HPDE6-E6E7 (cell line): ENCODE results near the gene SYNGR2.
"Not testable (repeated sequence)": the region's sequence is repeated elsewhere in the genome, so short reads cannot be mapped to it uniquely, and the experiment has no call there.

Source experiments
- DNase-seq: peaks from one replicate; pipeline ENCODE4 v3.0.0; 2011; ENCODE audit warnings: missing footprints; ENCODE audit errors: extremely low spot score

The SYNGR2 gene

DNA sequence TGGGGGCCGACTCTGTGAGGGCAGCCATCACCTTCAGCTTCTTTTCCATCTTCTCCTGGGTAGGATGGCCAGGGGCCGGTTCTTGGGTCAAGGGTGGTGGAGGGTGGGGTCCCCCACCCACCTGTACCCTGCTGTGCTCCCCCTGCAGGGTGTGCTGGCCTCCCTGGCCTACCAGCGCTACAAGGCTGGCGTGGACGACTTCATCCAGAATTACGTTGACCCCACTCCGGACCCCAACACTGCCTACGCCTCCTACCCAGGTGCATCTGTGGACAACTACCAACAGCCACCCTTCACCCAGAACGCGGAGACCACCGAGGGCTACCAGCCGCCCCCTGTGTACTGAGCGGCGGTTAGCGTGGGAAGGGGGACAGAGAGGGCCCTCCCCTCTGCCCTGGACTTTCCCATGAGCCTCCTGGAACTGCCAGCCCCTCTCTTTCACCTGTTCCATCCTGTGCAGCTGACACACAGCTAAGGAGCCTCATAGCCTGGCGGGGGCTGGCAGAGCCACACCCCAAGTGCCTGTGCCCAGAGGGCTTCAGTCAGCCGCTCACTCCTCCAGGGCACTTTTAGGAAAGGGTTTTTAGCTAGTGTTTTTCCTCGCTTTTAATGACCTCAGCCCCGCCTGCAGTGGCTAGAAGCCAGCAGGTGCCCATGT is 3.3 kb downstream of the SYNGR2 start:
- not testable (repeated sequence) for DNase-seq

DNA sequence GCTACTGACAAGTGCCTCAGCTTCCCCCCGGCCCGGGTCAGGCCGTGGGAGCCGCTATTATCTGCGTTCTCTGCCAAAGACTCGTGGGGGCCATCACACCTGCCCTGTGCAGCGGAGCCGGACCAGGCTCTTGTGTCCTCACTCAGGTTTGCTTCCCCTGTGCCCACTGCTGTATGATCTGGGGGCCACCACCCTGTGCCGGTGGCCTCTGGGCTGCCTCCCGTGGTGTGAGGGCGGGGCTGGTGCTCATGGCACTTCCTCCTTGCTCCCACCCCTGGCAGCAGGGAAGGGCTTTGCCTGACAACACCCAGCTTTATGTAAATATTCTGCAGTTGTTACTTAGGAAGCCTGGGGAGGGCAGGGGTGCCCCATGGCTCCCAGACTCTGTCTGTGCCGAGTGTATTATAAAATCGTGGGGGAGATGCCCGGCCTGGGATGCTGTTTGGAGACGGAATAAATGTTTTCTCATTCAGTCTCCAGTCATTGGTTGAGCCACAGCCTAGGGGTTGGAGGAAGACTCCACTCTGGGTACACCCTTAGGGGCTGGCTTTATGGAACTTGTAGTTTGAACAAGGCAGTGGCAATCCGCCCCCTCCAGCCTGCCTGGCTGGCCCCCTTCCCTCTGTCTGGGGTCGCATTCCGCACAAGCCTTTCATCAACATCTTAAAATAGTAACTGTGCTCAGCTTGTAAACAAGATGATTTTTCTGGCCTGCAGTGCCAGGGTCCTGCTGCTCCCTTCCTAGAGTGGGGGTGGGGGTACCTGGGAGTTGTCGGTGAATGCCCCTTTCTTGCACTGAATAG is 4.1 kb downstream of the SYNGR2 start:
- DNase-seq: no peak

DNA sequence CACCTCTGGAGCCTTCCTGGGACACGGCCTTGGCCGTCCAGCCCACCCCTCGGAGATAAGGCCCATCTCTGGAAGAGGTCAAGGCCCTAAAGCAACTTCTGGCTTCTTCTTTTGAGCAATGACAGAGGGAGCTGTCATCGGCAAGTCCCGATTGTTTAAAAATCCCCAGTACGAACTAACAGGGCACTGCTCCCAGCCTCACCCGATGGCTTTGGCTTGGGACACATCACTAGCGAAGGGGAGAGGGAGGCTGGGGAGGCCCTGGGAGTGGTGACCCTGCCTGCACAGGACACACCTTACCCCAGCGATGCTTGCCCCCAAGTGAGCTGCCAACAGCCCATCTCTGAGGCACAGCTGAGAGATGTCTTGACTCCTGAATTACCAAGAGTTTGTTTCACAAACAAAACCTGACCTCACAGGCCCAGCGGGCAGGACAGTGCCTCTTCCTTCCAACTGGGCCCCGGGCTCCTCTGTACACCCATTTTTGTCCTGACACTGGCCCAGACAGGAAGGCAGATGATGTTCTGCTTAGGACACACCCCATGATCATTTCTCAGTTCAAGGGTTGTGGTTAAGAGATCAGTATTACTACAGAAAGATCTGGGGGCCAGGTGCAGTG is 4.8 kb downstream of the SYNGR2 start:
- no peak for DNase-seq

DNA sequence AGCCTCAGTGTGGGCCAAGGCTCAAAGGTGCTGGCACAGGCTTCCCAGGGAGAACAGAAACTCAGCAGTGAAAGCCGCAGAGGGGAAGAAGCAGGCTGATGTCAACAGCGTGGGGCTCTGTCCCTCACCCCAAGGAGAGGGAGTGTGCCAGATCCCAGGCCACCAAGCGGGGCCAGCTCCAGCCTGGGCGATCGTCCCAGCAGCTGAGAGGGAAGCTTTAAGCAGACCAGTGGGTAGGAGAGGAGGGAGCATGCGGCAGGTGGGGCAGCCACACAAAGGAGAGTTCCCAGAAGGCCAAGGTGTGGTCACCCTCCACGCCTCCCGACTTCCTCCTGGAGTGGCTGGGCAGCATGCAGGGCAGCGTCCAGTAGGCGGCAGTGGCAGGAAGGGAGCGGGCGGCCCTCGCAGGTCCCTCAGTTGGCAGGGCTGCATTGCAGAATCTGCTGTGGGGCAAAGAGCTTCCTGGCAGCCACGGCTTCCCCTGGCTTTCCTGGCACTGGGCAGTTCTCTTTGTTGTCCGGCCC is 6.0 kb downstream of the SYNGR2 start:
- DNase-seq: no peak

DNA sequence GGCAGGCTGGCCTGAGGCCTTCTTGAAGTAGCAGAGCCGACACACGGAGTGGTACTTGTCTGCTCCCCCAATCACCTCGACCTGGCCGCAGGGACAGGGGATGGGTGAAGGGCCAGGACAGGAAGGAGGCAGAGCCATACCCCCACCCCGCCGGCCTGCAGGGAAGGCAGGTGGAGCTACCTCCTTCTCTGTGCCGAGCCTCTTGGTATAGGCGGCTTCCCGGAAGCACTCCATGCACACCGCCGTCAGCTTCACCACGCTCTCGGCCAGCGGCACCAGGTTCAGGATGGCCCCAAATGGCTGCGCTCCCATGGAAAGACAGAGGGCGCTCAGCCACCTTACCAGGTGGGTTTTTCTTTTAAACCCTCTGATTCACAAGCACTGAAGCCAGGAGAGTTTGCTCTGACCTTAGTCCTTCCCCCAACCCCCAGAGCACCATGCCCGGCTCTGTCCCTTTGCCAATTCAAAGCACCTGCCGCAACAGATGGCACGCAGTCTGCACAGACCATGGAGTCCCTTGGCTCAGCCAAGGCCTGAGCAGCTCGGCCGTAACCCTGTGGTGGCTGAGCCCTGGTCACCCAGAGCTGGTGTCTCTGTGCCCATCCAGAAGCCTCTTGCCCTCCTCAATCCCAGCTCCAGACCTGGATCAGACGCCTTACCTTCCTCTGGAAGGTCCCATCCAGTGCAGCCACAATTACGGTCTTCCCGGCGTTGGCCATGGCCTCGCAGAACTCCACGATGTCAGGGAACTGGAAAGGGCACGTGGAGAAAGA is 6.7 kb downstream of the SYNGR2 start:
- no peak for DNase-seq

DNA sequence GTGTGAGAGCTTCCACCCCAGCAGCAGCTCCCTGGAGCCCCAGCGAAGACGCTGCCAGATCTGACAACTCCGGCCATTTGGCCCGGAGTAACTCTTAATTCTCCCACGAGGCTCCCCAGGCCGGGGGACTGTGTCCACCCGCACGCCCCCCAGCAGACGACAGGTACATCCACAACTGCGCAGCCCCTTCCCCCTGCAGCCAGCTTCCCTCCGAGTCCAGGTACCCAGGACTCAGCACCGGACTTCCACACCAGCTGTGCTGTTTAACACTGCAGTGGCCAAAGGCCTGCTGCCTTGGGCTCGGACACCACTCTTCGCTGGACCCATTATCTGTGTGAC is 7.2 kb downstream of the SYNGR2 start:
- DNase-seq: no peak

DNA sequence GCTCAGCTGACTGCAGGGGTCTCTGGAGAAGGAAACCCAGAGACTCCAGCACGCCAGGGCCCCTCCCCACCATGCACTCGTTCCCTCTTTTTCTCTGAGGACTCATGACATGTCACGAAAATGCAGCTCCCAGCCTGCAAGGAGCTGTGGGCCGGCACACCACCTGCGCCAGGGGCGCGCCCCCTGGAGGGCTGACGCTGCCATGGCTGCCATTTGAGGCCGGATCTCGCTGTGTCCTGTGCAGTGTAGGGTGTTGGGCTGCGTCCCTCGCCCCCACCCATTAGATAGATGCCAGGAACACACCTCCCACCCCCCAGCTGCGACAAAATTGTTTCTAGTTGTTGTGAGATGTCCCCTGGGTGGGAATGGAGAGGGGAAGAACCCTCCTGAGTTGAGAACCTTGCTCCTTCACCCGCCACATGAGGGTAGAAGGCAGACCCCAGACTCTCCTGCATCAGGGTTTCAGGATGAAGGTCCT is 8.2 kb downstream of the SYNGR2 start:
- DNase-seq: no peak

DNA sequence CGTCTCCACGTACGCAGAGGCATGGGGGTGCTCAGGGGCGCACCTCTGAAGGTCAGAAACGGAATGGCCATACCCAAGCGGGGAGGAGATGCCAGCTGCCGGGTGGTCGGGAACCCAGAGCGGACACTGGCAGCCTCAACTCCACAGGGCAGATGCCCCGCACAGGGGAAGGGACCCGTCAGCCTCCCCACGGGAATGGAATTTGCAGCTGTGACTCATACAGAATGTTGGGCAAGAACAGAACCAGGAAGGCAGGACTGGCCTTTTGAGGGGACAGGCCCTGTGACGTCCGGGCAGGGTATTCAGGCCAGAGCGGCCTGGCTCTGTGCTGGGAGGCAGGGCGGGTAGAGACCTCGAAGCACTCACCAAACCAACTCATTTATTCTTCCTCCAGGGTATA is 11.0 kb downstream of the SYNGR2 start:
- no peak for DNase-seq

DNA sequence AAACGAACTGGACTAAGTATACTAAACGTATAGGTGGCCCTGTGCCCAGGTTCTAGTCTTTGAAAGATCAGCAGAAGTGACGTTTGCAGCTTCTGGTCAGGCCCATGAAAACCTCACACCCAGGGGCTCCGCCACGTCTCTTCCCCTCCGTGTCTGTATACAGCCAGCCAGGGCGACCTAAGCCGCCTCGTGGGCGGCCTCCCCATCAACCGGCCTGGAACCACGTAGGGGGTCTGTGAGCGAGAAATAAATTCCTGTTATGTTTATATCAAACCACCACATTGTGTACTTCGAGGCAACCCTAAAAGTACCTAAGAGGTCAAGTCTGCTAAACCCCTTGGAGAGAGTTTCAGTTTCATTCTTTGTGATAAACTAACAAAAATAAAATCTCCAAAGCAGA is 11.7 kb downstream of the SYNGR2 start:
- no peak for DNase-seq

DNA sequence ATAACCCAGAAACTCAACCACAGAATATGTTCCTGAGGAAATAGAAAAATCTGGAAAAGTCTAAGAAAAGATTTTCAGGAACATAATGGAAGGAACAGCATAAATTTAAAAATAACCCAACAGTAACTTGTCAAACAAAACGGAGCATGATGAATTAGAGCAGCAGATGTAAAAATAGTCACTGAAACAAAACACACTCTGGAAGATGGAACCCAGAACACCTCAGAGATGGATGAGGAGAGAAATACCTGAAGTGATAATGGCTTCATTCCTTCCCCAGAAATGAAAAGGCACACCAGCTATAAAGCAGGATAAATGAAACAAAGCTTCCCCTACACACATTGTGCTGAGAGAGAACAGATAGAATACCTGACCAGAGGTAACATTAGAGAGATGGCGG is 12.1 kb downstream of the SYNGR2 start:
- no peak for DNase-seq

DNA sequence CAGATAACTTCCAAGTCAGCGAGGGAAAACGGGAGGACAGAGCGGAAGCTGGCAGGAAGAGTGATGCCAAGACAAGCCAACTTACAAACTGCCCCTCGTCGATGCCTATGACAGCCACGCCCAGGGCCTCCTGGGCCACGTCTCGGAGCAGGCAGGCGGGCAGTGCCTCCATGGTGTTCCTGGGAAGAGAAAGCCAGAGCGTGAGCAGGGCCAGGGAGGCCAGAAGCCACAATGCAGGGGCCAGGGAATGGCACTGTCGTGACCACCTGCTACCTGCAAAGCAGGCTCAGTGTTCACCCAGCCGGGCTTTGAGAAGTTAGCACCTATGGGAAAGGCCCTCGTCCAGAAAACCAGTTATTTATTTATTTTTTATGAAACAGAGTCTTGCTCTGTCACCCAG is 14.1 kb downstream of the SYNGR2 start:
- no peak for DNase-seq

DNA sequence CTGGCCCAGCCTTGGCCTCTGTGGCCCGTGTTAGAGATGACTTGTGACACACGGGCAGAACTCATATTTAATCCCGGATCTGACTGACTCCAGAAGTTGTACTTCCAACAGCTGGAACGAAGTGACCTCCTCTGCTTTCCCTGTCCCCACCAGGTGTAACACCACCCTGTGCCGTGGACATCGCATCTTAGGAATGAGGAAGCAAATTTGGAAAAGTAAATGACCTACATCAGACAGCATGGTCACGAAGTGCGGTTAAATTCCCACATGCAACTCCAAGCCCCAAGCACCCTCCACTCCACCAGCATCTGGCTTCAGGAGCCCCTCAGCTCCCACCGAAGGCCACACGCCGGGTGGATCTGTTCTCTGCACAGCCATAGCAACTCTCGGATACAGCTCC is 15.5 kb downstream of the SYNGR2 start:
- DNase-seq: no peak

DNA sequence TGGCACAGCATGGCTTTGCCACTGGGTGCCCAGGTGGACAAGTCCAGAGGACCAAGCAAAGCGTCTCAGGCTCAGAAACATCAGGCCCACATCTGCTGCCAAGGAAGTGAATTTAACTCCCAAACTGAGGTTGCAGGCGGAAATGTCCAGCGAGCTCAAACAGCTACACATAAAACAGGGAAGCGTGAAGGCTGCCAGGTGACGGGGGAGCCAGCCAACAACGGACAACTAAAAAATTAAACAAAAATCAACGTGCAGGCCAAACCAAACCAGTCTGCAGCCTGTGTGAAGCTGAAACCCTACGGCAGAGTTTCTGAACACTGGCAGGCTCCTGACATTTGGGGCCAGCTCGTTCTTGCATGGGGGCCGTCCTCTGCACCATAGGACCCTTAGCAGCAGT is 16.0 kb downstream of the SYNGR2 start:
- DNase-seq: no peak

DNA sequence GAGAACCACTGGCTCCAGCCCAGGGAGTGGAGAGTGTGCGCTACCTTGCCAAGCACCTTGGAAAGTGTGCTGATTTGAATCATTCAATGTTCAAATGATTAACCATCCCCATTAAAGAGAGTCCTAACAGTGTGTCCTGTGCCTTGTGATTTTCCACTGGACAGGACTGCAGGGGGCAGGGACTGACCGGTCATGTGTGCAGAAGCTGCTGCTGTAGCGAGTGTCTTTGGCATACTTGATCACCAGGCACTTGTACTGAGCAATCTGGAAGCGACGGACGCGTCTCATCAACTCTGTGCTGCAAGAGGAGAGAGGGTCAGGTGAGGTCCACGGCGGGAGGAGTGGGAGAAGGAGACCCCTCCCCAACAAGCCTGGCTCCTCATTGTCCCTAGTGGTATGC is 16.5 kb downstream of the SYNGR2 start:
- no peak for DNase-seq

DNA sequence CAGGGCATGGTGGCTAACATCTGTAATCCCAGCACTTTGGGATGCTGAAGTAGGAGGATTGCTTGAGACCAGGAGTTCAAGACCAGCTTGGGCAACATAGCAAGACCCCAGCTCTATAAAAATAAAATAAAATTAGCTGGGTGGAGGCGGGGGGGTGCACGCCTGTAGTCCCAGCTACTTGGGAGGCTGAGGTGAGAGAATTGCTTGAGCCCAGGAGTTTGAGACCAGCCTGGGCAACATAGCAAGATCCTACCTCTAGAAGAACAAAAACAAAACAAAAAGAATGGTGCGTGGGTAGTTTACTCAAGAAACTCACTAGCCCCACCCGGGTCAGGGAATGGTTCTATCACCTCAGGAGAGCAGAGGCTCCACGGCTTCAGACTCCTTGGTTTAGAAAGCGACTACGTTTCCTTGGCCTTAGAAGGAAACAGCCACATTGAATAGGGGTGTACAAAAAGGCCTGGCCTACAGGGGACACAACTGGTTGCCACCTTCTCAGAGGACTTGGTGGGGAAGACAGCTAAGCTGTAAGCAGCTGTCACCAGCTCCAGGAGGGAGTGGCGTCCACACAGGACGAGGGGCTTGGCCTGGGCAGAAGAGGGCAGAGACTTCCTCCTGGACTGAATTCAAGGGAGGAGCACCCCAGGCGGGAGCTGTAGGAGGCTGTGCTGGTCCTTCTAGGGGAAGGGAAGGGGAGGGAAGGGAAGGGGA is 17.8 kb downstream of the SYNGR2 start:
- no peak for DNase-seq

DNA sequence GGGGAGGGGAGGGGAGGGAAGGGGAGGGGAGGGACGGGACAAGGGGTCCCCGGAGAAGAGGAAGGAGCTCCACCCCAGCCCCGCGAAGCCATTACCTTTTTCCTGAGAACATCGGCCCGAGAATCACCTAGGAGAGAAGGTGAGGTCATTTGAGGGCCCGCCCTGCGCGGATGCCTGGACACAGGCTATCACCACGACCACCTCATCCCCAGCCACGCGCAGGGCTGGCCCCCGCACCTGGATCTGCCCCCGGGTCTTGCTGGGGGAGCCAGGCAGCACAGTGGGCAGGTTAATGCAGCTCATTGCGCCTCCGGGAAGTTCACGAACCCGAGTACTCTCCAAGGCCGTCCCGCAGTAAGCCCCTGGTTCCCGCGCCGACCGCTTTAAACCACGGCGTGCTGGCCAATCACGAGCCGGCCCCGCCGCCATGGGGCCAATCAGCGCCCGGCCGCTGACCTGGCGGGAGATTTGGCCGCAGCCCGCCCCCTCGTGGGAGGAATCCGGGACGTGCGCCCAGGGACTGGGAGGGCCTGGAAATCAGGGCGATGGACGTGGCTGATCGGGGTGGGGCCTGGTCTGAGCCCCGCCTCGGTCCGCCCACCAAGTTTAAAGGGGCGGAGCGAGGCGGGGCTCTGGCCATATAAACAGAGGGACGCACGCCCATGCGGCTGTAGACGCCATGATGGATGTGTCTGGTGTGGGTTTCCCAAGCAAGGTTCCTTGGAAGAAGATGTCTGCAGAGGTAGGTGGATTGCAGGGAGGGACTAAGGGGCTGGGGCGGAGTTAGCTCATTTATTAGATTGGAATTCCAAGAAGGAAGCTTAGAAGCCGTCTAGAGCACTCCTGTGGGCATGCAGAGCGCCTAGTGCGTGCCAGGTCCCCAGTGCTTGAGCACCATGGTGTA is 18.6 kb downstream of the SYNGR2 start, which contains the start of the genes AFMID and TK1:
Gene AFMID (plus strand): TSS at position 671 of the 904 bp plus-strand sequence. CDS start 9 bp downstream, at position 680.
Gene TK1 (minus strand): TSS at position 361 of the 904 bp plus-strand sequence. CDS start 58 bp downstream, at position 303.
- peak; percentile 98 for DNase-seq

DNA sequence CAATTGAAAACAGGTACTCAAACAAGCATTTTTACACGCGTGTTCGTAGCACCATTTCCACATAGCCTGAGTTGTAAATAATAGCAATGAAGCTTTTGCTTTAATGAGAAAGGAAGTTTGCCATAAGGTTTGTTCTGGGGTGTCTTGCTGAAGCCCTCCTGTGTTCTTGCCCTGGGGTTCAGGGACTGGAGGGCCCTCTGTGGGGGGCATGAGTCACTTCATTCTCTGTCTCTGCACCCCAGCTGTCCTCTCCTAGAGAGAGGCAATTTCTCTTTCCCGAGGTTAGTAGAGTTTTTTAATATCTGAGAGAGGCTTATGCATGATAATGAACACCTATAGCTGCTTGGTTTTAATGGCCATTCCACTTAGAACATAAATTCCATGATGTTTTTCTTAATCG is 28.3 kb downstream of the SYNGR2 start:
- DNase-seq: no peak

DNA sequence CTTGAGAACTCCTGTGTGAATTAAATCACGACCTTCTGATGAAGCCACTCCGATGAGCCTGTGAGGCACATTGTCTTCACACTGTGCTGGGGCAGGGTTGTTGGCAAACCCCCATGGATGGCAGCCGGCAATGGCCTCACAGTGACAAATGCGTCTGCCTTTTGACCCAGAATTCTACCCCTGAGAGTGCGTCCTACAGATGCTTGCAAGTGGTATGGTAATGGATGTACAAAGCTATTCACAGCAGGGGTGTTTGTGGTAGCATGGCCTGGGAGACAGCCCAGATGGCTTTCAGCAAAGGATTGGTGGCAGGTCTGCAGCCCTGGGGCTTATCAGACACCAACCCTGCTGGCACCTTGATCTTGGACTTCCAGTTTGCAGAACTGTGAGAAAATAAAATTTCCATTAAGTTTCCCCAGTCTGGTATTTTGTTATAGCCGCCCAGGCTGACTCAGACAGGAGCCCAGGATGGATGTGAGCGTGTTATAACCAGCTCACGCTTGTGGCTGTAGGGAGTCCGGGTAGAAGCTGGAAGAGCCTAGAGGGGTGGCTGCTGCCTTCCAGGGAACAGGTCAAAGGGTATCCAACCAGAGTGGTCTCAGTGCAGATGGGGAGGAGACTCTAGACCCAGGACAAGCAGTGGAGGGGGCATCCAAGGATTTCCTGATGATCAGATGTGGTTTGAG is 28.9 kb downstream of the SYNGR2 start:
- DNase-seq: no peak

DNA sequence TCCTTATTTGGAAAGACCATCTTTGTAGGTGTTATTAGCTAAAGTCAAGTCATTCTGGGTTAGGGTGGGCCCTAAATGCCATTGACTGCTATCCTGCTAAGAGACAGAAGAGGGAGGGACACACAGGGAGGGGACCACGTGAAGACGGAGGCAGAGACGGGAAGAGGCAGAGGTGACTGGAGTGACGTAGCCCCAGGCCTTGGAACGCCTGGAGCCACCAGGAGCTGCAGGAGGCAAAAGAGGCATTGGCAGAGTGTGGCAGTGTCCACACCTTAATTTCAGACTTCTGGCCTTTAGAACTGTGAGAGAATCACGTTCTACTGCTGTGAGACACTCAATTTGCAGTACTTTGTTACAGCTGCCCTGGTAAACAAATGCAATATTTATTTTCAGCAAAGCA is 32.1 kb downstream of the SYNGR2 start:
- no peak for DNase-seq
